Measurements from ENCODE around the gene TMEM167A.
A peak's percentile ranks its signal among the peaks of the same experiment; 100 is the strongest.

The TMEM167A gene

DNA sequence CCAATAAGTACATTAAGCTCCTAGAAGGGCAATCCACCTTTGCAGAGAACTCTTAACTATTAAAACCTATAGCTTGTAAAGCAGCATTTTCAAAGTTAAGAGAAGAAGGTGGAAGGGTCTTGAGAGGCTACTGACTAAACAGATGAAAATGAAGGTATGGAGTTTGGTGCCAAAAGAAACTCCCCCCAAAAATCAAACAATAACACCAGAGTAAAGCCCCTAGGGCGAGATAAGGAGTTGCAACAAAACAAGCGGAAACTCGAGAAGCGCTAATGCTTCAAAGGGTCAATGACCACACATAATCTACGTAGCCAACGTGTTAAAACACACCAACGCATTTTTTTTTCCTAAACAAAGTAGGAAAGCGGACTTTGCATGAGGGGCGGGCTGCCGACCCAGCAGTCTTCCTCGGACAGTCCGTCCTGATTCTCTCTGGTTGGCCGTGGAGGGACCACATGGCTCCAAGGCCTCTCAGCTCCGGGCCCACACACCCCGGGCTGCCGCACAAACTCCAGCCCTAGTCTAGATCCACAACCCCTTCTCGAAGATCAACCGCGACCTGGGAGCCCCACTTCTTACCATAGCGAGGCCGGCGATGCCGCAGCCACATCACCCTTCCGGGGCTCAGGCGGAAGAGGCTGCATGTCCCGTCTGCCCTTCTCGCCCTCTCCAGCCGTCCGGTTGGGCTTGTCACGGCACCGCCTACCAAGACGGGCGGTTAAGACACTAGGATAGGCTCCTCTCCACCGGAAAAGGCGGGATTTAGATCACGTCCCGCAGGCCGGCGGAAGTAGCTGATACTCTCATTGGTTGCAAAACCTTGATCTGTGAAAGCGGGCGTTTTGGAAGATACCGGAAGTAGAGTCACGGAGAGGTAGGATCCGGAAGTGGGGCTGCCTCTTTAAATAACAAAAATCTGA, at the start of gene TMEM167A, which contains the start of gene XRCC4:
Gene TMEM167A, minus strand, starts transcription at position 653 of the 920 bp plus-strand sequence. Its CDS starts 71 bp downstream, at position 582.
Gene XRCC4, plus strand, starts transcription at position 806 of the 920 bp plus-strand sequence. CDS start 27,373 bp downstream, outside the sequence.
- peak; percentile 84 for DNase-seq (ENCODE audit: low read depth)

- DNase-seq (ENCODE audit: low read depth), result no peak
Measured at GRCh38 chr5:83126501-83126900, 49.3 kb upstream of the TMEM167A start.

DNA sequence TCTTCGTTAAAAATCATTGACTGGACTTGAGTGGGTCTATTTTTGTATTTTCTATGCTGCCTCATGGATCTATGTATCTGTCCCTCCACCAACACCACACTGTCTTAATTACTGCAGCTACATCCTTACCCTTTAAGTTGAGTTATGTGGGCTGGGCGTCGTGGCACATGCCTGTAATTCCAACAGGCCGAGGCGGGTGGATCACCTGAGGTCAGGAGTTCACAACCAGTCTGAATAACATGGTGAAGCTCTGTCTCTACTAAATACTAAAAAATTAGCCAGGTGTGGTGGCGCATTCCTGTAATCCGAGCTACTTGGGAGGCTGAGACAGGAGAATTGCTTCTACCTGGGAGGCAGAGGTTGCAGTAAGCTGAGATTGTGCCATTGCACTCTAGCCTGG, 48.4 kb upstream of the TMEM167A start:
- no peak for DNase-seq (ENCODE audit: low read depth)

DNA sequence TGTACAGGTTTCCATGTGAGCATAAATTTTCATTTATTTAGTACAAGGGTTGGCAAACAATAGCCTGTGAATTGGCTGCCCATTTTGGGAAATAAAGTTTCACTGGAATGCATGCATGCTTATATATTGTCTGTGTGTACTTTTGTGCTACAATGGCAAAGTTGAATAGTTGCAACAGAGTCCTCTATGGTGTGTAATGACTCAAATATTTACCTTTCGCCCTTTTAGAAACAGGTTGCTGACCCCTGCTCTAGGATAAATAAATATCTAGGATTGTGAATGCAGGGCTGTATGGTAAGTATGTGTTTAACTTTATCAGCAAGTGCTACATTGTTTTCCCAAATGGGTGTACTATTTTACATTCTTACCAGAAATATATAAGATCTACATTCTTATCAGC, 47.4 kb upstream of the TMEM167A start:
- no peak for DNase-seq (ENCODE audit: low read depth)

GRCh38 chr5:83118976-83119375, 41.8 kb upstream of the TMEM167A start:
- no peak for DNase-seq (ENCODE audit: low read depth)

- DNase-seq (ENCODE audit: low read depth), result peak; percentile 4
Measured at GRCh38 chr5:83118471-83118870, 41.3 kb upstream of the TMEM167A start.

- DNase-seq (ENCODE audit: low read depth), result no peak
Measured at GRCh38 chr5:83115816-83116215, 38.6 kb upstream of the TMEM167A start.

DNA sequence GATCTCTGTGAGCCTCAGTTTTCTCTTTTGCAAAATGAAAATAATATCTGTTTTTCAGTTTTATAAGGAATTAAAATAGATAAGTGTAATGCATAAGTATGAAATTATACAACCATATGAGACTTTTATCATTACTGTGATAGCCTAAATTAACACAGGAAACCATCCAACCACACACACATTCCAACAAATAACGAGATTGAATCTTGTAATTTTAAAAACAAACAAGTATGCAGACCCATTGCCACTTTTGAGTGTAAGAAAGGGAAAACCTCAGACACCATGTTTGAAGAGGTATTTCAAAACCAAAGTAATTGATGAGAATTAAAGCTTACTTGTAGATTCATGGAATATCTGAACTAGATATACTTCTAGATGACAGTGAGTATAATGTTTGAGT, 32.2 kb upstream of the TMEM167A start:
- no peak for DNase-seq (ENCODE audit: low read depth)

DNA sequence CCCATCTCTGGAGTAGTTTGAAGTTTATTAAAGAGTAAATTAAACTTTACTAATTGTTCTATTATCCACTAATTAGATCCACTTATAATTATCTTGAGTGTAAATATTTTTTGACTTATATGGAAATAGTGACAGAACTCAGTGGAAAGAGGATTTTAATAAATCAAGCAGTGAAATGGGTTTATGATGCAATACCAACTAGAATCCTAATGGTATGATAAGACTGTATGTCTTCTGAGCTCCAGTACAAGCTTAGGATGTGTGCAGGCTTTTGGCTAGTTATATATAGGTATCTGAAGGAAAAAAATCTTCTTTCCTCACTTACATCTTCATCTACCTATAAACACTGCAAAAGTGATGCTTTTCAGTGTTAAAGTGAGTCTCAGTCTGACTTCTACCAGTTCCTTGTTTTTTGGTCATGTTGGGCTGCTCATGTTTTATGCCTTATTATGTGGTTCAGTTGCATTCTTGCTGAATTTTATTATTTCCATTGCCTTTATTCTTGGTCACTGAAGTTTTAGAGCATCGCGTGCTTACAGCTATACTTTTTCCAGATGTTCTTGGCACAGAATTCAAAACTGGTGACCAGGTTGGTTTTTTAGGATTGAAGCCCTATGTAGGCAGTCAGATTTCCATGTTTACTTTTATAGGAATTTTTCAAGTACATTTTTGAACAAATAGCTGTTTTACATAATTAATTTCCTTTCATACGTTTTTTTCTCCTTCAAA, 30.7 kb upstream of the TMEM167A start:
- no peak for DNase-seq (ENCODE audit: low read depth)

- no peak for DNase-seq (ENCODE audit: low read depth)
Measured at GRCh38 chr5:83104021-83104420, 26.8 kb upstream of the TMEM167A start.

GRCh38 chr5:83102364-83102980, 25.3 kb upstream of the TMEM167A start:
- DNase-seq (ENCODE audit: low read depth), result no peak

DNA sequence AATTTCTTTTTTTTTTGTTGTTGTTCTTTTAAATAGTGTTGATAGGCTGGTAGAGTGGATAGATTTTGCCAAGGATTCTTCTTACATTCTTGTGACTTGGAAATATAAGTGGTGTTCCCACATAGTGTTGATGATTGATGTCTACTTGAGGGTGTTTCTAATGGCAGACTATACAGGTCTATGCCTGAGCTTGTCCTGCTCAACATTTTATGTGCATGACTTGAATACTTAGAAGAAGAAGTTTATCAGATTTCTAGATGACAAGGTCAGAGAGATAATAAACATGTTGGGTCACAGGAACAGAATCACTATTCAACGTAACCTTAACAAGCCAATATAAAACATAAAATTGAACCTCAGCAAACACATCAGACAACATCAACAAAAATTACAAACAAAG, 24.3 kb upstream of the TMEM167A start:
- DNase-seq (ENCODE audit: low read depth), result no peak

DNA sequence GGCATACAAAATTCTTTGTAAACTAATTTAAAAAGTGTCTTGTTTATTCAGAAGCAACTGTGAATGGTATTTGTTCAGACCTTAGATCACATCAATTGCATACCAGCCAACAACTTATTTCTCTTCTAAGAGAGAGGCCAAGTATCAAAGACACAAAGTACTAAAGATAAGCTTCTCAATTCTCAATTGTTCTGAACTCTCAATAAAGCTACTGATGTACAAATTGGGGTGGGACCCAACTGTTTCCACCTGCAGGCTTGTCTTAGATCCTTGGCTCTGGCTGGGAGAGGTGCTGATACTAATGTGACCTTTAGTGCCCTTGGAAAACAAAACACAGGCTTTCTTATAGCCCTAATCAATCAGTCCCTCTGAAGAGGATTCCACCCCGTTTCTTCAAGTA, 22.3 kb upstream of the TMEM167A start:
- no peak for DNase-seq (ENCODE audit: low read depth)

DNA sequence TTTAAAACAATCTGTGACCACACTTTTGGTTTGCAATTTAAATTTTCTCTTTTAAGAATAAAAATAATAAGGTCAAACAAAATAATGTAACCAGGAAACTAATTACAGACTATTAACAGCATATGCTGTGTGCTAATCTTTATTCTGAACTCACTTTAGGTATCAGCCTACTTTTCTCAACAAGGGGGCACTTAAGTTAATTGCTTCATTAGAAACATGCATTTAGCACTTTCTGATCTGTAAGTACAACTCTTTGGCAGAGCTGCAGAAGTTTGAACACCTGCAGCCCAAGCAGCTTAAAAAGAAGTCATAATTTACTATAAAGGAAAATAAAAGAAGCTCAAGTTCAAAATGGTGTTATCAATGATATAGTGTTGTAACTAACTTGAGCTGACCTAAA, 21.8 kb upstream of the TMEM167A start:
- DNase-seq (ENCODE audit: low read depth), result no peak

- DNase-seq (ENCODE audit: low read depth), result no peak
Measured at GRCh38 chr5:83097689-83098231, 20.6 kb upstream of the TMEM167A start.

DNA sequence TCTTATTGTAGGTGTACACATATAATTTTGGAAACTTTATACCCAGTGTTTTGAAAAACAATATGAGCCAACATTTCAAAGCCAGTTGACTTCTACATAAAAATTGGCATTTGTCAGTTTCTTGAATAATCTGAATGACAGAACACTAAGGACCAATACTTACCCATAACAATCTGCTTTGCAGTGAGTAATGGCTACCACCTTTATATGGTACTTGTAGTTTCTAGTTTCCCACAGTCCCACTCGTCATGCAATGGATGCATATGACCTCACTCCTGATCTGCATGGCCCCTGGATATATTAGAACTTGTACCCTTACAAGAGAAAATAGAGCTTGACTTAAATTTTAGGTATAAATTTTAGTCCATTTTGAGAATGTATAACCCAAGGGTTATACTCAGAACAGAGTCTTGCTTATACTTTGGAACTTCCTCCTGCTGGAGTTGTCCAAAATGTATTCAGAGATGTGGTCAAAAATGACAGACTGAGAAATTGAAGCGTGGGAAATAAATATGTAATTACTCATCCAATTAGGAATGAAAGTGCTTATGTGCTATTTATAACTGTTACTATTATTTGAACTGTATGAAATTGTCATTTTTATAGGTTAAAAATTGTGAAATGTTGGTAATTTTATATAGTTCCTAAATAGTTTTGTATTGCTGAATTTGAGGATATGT, 19.6 kb upstream of the TMEM167A start:
- no peak for DNase-seq (ENCODE audit: low read depth)

DNA sequence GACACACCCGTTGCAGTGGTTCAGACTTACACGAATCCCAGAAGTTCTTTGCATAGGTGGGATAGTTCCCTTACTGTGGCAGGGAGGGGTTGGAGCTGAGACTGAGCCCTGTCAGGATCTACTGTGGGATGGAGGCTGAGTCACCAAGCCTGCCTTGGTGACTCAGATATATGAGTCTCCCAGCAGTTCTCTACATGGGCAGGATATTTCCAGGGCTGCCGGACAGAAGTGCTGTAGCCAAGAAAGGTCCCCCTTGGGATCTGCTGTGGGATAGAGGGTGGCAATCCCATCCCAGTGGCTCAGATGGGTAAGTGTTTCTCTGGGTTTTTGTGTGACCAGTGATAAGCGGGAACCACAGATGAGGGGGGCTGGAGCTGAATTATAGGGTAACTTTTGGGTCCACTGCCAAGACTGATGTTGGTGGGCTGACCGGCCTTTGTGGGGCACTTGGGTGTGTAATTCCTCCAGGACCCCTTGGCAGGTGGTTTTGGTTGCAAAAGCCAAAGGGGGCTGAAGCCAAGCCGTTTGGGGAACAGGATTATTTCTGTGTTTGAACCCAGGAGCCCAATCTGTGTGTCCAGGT, 18.9 kb upstream of the TMEM167A start:
- DNase-seq (ENCODE audit: low read depth), result no peak

GRCh38 chr5:83095163-83095956, 18.2 kb upstream of the TMEM167A start:
- no peak for DNase-seq (ENCODE audit: low read depth)

- DNase-seq (ENCODE audit: low read depth), result no peak
Measured at GRCh38 chr5:83093692-83094091, 16.5 kb upstream of the TMEM167A start.

GRCh38 chr5:83092619-83093018, 15.4 kb upstream of the TMEM167A start:
- DNase-seq (ENCODE audit: low read depth), result no peak

- DNase-seq (ENCODE audit: low read depth), result no peak
Measured at GRCh38 chr5:83090169-83090568, 13.0 kb upstream of the TMEM167A start.
